G401.6 (cell line): ENCODE data around the gene DNALI1.

ENCODE experiments used
- FAIRE-seq: peaks from 2 replicates; lab custom pipeline; 2012; peaks lifted over from hg19 to GRCh38; lab: Jason Lieb, UNC

The DNALI1 gene

GRCh38 chr1:37602750-37603694, 46.3 kb downstream of the DNALI1 start:
- no peak for FAIRE-seq

DNA sequence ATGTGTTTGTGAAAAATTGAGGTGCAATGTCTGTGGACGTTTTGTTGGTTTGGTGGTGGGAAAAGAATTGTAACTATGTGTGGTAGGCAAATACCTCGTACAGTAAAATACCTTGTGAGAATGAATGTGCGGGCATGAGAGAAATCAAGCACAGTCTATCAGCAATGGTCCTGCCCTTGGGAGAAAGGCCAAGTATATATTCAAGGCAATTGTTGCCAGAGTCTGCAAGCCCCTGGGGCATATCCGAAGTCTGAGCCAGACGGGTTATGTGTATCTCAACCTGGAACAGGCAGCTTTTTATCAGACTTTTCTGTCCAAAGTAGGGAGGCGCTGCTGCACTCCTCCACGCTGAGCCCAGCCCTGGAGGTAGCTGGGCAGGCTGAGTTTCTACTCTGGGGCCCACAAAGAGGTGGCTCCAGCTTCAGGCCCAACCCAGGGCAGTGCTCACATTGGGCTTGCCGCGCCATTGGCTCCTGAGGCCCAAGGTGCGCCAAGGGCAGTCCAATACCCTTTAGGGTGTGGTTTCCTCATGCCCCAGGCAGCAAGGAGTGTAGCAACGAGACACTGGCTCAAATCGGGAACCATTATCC, 48.4 kb downstream of the DNALI1 start:
- FAIRE-seq: no peak

GRCh38 chr1:37605806-37606474, 49.2 kb downstream of the DNALI1 start:
- FAIRE-seq: no peak

DNA sequence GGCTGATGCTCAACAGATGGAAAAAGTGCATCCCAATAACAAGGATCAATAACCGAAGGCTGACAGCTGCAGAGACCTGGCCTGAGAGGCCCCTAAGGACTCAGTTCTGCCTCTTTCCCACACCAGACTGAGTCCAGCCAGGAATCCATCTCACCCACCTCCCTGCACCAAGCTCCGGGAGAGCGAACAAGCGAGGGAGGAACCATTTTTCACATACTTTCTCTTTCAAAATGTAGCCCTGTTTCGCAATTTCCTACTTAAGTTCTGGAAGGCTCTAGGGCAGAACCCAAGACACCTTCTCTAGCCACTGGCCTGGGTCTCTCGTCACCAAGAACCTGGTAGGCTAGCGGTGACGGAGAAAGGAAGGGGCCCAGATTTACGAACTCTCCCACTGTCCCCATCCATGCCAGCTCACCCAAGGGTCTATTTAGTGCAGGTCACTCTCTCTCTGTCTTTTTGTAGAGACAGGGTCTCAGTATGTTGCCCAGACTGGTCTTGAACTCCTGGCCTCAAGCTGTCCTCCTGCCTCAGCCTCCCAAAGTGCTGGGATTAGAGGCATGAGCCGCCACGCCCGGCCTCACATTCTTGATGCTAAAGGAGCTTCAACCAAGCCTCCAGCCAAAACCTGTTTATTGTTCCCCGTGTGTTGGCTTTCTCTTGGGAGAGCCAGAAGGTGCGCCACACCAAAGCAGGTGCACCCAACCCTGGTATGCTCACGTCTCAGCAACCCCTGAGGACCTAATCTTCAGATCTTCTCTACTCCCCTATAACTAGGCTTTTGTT, 49.9 kb downstream of the DNALI1 start:
- no peak for FAIRE-seq

DNA sequence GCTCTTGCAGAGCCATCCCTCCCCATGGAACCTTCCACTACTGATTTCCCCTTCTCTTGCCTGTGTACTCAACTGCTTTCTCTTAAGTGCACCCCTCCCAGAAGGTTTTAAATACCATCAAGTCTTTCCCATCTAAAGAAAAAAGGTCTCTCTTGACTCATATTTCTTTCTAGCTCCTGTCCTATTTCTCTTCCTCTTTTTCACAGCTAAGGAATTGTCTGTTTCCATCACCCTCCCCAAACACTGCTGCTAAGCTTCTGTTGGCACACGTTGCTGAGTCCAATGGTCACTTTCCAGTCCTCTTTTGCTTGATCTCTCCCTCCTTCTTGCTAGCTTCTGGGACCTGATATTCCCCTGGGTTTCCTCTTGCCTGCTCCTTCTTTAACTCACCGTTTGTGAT, 52.3 kb downstream of the DNALI1 start:
- FAIRE-seq: no peak

DNA sequence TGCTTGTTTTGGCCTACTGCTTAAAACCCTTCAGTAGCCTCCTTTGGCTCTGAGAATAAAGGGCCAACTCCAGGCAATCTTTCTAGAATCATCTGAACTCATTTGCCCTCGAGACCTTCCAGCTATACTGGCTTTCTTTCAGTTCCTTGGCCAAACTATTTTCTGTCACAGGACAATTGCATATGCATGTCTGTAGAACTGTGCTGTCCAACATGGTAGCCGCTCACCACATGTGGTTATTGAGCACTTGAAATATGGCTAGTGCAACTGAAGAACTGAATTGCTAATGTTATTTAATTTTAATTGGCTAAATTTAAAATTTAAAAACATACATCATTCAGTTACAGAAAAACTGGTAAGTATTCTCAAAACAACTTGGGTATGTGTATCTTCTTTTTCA, 53.3 kb downstream of the DNALI1 start:
- no peak for FAIRE-seq

GRCh38 chr1:37612186-37612585, 55.4 kb downstream of the DNALI1 start:
- FAIRE-seq: no peak

GRCh38 chr1:37614105-37614504, 57.4 kb downstream of the DNALI1 start:
- FAIRE-seq: no peak

DNA sequence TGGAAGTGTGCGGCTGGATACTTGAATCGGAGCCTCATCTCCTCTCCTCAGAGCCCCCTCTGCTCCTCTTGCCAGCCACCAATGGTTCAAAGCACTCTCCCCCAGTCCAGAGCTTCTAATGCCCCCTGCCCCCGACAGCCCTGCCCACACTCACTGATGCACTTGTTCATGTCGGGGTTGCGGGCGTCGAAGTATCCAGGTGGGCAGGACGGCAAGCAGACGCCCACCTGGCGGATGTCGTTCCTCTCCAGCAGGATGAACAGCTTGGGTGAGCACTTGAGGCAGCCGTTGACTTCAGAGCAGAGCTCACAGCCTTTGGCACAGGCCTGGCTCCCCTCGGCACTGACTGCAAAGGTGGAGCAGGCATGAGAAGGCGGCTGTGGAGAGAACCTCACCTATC, 59.6 kb downstream of the DNALI1 start:
- no peak for FAIRE-seq
